Measurements from ENCODE around the gene MPP2. TPM values are rescaled to one million over a fixed set of nuclear protein-coding genes. Genes with fewer than 3 reads are reported as not detected.

MPP2 gene
- polyA plus RNA-seq, 4 donors = 0.27 to 1.8 (median 1.1) TPM; not detected in 1

DNA sequence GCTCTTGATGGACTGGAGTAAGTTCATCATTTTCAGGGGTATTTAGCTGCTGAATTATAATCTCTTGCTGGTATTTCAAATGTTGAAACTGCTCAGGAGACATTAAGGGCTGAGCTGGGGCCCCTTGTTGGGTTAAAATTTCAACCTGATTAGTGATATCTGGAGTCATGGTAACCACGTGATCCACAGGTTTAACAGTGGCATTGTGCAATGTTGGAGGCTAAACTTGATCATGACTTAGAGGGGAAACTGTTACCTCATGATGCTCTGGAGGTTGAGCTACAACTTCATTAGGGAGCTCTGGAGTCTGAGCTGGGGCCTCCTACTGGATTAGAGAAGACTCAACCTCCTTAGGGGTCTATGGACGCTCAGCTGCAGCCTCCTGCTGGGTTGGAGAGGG lies 17.2 kb upstream of the MPP2 start:
- Histone ChIP-seq H3K27me3 (ENCODE audit: control insufficient read depth in 3 of 3, insufficient read depth in 3 of 3, low read length in 3 of 3) (peaks cover 0 to 7% (median 6%) of the 10 kb centered on the region in 3 donors), H3K9me3 (ENCODE audit: control insufficient read depth in 2 of 2, insufficient read depth in 1 of 2, low read depth in 1 of 2, low read length in 1 of 2) (no peaks in the 10 kb centered on the region), H3K27ac (ENCODE audit: low read depth in 1 of 3, low read length in 2 of 3) (peak overlapping the region in 1 of 3 donors; percentile 73), H3K4me3 (ENCODE audit: low read depth in 1 of 3, low read length in 3 of 3) (no peak overlapping the region), H3K36me3 (ENCODE audit: control insufficient read depth in 3 of 3, insufficient read depth in 2 of 3, low read depth in 1 of 3, low read length in 3 of 3) (no peaks in the 10 kb centered on the region), H3K4me1 (ENCODE audit: control insufficient read depth in 3 of 3, insufficient read depth in 2 of 3, low read depth in 1 of 3, low read length in 2 of 3) (peaks cover 0 to 59% (median 3%) of the 10 kb centered on the region in 3 donors)
- 57 to 65% (median 58%) methylated on average over 2 of the region's 2 CpGs for WGBS, 3 donors
- no peak for FAIRE-seq
- peak in 1 of 2 donors; percentile 83 for DNase-seq

GRCh38 chr17:43920500-43921095 lies 13.3 kb upstream of the MPP2 start:
- H3K36me3 ChIP-seq (ENCODE audit: control insufficient read depth in 3 of 3, insufficient read depth in 2 of 3, low read depth in 1 of 3, low read length in 3 of 3) = peaks cover 0 to 2% (median 0%) of the 10 kb centered on the region in 3 donors
- H3K9me3 ChIP-seq (ENCODE audit: control insufficient read depth in 2 of 2, insufficient read depth in 1 of 2, low read depth in 1 of 2, low read length in 1 of 2) = no peaks in the 10 kb centered on the region
- WGBS, 3 donors = 73 to 76% (median 75%) methylated on average over 9 to 10 of the region's 10 CpGs
- DNase-seq = no peak
- peaks cover 0 to 35% (median 0%) of the 10 kb centered on the region in 3 donors for H3K4me1 ChIP-seq (ENCODE audit: control insufficient read depth in 3 of 3, insufficient read depth in 2 of 3, low read depth in 1 of 3, low read length in 2 of 3)
- FAIRE-seq = no peak
- H3K4me3 ChIP-seq (ENCODE audit: low read depth in 1 of 3, low read length in 3 of 3) = no peak overlapping the region
- peaks cover 0 to 3% (median 2%) of the 10 kb centered on the region in 3 donors for H3K27me3 ChIP-seq (ENCODE audit: control insufficient read depth in 3 of 3, insufficient read depth in 3 of 3, low read length in 3 of 3)
- H3K27ac ChIP-seq (ENCODE audit: low read depth in 1 of 3, low read length in 2 of 3) = no peak overlapping the region

GRCh38 chr17:43918026-43918389 lies 10.7 kb upstream of the MPP2 start:
- 38 to 58% (median 52%) methylated on average over 13 of the region's 13 CpGs for WGBS, 3 donors
- Histone ChIP-seq H3K9me3 (ENCODE audit: control insufficient read depth in 2 of 2, insufficient read depth in 1 of 2, low read depth in 1 of 2, low read length in 1 of 2) (no peaks in the 10 kb centered on the region), H3K36me3 (ENCODE audit: control insufficient read depth in 3 of 3, insufficient read depth in 2 of 3, low read depth in 1 of 3, low read length in 3 of 3) (peaks cover 0 to 2% (median 0%) of the 10 kb centered on the region in 3 donors), H3K4me1 (ENCODE audit: control insufficient read depth in 3 of 3, insufficient read depth in 2 of 3, low read depth in 1 of 3, low read length in 2 of 3) (peaks cover 0 to 11% (median 0%) of the 10 kb centered on the region in 3 donors), H3K27me3 (ENCODE audit: control insufficient read depth in 3 of 3, insufficient read depth in 3 of 3, low read length in 3 of 3) (peaks cover 0 to 10% (median 3%) of the 10 kb centered on the region in 3 donors), H3K4me3 (ENCODE audit: low read depth in 1 of 3, low read length in 3 of 3) (no peak overlapping the region), H3K27ac (ENCODE audit: low read depth in 1 of 3, low read length in 2 of 3) (no peak overlapping the region)
- no peak for DNase-seq
- no peak for FAIRE-seq

DNA sequence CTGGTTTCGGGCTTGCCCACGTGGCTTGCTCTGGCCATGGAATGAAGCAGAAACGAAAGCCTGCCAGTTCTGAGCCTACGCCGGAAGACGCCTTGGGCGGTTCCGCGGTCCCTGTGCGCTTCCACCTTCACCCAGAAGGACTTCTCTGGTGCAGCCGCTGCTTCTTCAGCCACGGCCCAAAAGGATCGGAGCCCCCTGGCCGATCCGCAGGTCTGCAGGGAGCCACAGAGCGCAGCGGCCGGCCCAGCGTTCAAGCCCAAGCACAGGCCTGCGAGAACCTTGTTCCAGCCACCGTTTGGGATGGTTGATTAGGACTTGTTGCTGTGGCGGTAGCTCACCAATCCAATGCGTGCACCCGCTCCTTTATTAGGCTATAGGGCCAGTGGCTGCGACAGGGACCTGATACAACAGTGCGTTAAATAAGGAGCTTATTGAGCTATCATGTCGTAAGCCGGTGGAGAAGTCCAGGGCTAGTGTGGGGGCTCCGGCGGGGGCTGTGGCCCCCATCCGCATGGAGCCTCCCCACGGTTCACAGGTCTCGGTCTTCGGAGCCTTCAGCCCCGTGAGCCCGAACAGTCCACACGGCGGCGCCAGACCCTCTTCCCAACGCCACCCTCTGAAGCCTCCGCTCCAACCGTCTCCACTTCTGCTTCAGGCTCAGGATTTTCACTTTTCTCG lies 10.2 kb upstream of the MPP2 start:
- H3K27ac ChIP-seq (ENCODE audit: low read depth in 1 of 3, low read length in 2 of 3) = no peak overlapping the region
- H3K36me3 ChIP-seq (ENCODE audit: control insufficient read depth in 3 of 3, insufficient read depth in 2 of 3, low read depth in 1 of 3, low read length in 3 of 3) = peaks cover 0 to 2% (median 0%) of the 10 kb centered on the region in 3 donors
- 15 to 25% (median 21%) methylated on average over 43 of the region's 43 CpGs for WGBS, 3 donors
- peaks cover 0 to 10% (median 3%) of the 10 kb centered on the region in 3 donors for H3K27me3 ChIP-seq (ENCODE audit: control insufficient read depth in 3 of 3, insufficient read depth in 3 of 3, low read length in 3 of 3)
- no peaks in the 10 kb centered on the region for H3K9me3 ChIP-seq (ENCODE audit: control insufficient read depth in 2 of 2, insufficient read depth in 1 of 2, low read depth in 1 of 2, low read length in 1 of 2)
- FAIRE-seq = no peak
- H3K4me1 ChIP-seq (ENCODE audit: control insufficient read depth in 3 of 3, insufficient read depth in 2 of 3, low read depth in 1 of 3, low read length in 2 of 3) = peaks cover 0 to 11% (median 0%) of the 10 kb centered on the region in 3 donors
- peak; percentile 58 to 78 for DNase-seq
- H3K4me3 ChIP-seq (ENCODE audit: low read depth in 1 of 3, low read length in 3 of 3) = peak overlapping the region in 1 of 3 donors; percentile 9

DNA sequence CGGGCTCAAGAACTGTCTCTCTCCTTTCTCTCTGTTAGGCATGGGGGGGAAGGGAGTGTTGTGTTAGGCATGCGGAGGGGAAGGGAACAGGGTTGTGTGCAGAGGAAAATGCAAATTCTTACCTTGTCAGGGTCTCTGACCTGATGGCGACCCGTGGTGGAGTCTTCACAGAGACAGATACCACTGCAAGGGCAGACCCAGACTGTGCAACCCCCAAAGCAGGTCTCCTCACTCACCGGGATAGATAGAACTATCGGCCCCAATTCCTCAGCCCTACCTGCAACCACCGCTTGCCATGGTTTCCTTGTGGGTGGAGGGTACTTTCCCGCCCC lies 9.6 kb upstream of the MPP2 start:
- Histone ChIP-seq H3K27ac (ENCODE audit: low read depth in 1 of 3, low read length in 2 of 3) (no peak overlapping the region), H3K9me3 (ENCODE audit: control insufficient read depth in 2 of 2, insufficient read depth in 1 of 2, low read depth in 1 of 2, low read length in 1 of 2) (no peaks in the 10 kb centered on the region), H3K4me3 (ENCODE audit: low read depth in 1 of 3, low read length in 3 of 3) (no peak overlapping the region), H3K4me1 (ENCODE audit: control insufficient read depth in 3 of 3, insufficient read depth in 2 of 3, low read depth in 1 of 3, low read length in 2 of 3) (peaks cover 0 to 11% (median 0%) of the 10 kb centered on the region in 3 donors), H3K27me3 (ENCODE audit: control insufficient read depth in 3 of 3, insufficient read depth in 3 of 3, low read length in 3 of 3) (peaks cover 0 to 10% (median 3%) of the 10 kb centered on the region in 3 donors), H3K36me3 (ENCODE audit: control insufficient read depth in 3 of 3, insufficient read depth in 2 of 3, low read depth in 1 of 3, low read length in 3 of 3) (peaks cover 0 to 2% (median 0%) of the 10 kb centered on the region in 3 donors)
- no peak for DNase-seq
- WGBS, 3 donors = 63 to 77% (median 71%) methylated on average over 8 of the region's 8 CpGs
- no peak for FAIRE-seq

- H3K4me1 ChIP-seq (ENCODE audit: control insufficient read depth in 3 of 3, insufficient read depth in 2 of 3, low read depth in 1 of 3, low read length in 2 of 3) = peaks cover 0 to 11% (median 0%) of the 10 kb centered on the region in 3 donors
- WGBS, 3 donors = 25 to 63% (median 43%) methylated on average over 4 of the region's 4 CpGs
- H3K27ac ChIP-seq (ENCODE audit: low read depth in 1 of 3, low read length in 2 of 3) = no peak overlapping the region
- H3K9me3 ChIP-seq (ENCODE audit: control insufficient read depth in 2 of 2, insufficient read depth in 1 of 2, low read depth in 1 of 2, low read length in 1 of 2) = no peaks in the 10 kb centered on the region
- peaks cover 0 to 2% (median 0%) of the 10 kb centered on the region in 3 donors for H3K36me3 ChIP-seq (ENCODE audit: control insufficient read depth in 3 of 3, insufficient read depth in 2 of 3, low read depth in 1 of 3, low read length in 3 of 3)
- DNase-seq (no peak), FAIRE-seq (no peak)
- H3K27me3 ChIP-seq (ENCODE audit: control insufficient read depth in 3 of 3, insufficient read depth in 3 of 3, low read length in 3 of 3) = peaks cover 0 to 10% (median 3%) of the 10 kb centered on the region in 3 donors
- H3K4me3 ChIP-seq (ENCODE audit: low read depth in 1 of 3, low read length in 3 of 3) = no peak overlapping the region
Observed at GRCh38 chr17:43916385-43916784, 9.0 kb upstream of the MPP2 start.

GRCh38 chr17:43915559-43915958 lies 8.2 kb upstream of the MPP2 start:
- FAIRE-seq (no peak), DNase-seq (no peak)
- no peaks in the 10 kb centered on the region for H3K9me3 ChIP-seq (ENCODE audit: control insufficient read depth in 2 of 2, insufficient read depth in 1 of 2, low read depth in 1 of 2, low read length in 1 of 2)
- peaks cover 0 to 10% (median under 1%) of the 10 kb centered on the region in 3 donors for H3K27me3 ChIP-seq (ENCODE audit: control insufficient read depth in 3 of 3, insufficient read depth in 3 of 3, low read length in 3 of 3)
- peaks cover 0 to 11% (median 0%) of the 10 kb centered on the region in 3 donors for H3K4me1 ChIP-seq (ENCODE audit: control insufficient read depth in 3 of 3, insufficient read depth in 2 of 3, low read depth in 1 of 3, low read length in 2 of 3)
- H3K36me3 ChIP-seq (ENCODE audit: control insufficient read depth in 3 of 3, insufficient read depth in 2 of 3, low read depth in 1 of 3, low read length in 3 of 3) = peaks cover 0 to 2% (median 0%) of the 10 kb centered on the region in 3 donors
- no peak overlapping the region for H3K4me3 ChIP-seq (ENCODE audit: low read depth in 1 of 3, low read length in 3 of 3)
- whole genome bisulfite sequencing, 3 donors = 74 to 94% (median 76%) methylated on average over 3 of the region's 3 CpGs
- H3K27ac ChIP-seq (ENCODE audit: low read depth in 1 of 3, low read length in 2 of 3) = no peak overlapping the region

GRCh38 chr17:43914451-43914850 lies 7.1 kb upstream of the MPP2 start:
- Histone ChIP-seq H3K9me3 (ENCODE audit: control insufficient read depth in 2 of 2, insufficient read depth in 1 of 2, low read depth in 1 of 2, low read length in 1 of 2) (no peaks in the 10 kb centered on the region), H3K36me3 (ENCODE audit: control insufficient read depth in 3 of 3, insufficient read depth in 2 of 3, low read depth in 1 of 3, low read length in 3 of 3) (peaks cover 0 to 2% (median 0%) of the 10 kb centered on the region in 3 donors), H3K27ac (ENCODE audit: low read depth in 1 of 3, low read length in 2 of 3) (no peak overlapping the region), H3K27me3 (ENCODE audit: control insufficient read depth in 3 of 3, insufficient read depth in 3 of 3, low read length in 3 of 3) (peaks cover 0 to 17% (median 3%) of the 10 kb centered on the region in 3 donors), H3K4me3 (ENCODE audit: low read depth in 1 of 3, low read length in 3 of 3) (no peak overlapping the region), H3K4me1 (ENCODE audit: control insufficient read depth in 3 of 3, insufficient read depth in 2 of 3, low read depth in 1 of 3, low read length in 2 of 3) (peaks cover 0 to 11% (median 0%) of the 10 kb centered on the region in 3 donors)
- WGBS, 3 donors = 65 to 76% (median 68%) methylated on average over 2 of the region's 2 CpGs
- FAIRE-seq = no peak
- DNase-seq = no peak
